IPS-20b (cell line): ENCODE data around the gene CEP83.
A peak's percentile ranks its signal among the peaks of the same experiment; 100 is the strongest.
"Not testable (repeated sequence)": the region's sequence is repeated elsewhere in the genome, so short reads cannot be mapped to it uniquely, and the experiment has no call there.

Experiments used
- H3K27ac ChIP-seq: one replicate; pipeline ENCODE4 v1.5.1; 2013; ENCODE audit warnings: low read length
- H3K27me3 ChIP-seq: 2 replicates; pipeline ENCODE4 v1.6.1; 2013; ENCODE audit warnings: mild to moderate bottlenecking, low read length, inconsistent platforms; ENCODE audit not compliant: insufficient read depth
- H3K36me3 ChIP-seq: 2 replicates; pipeline ENCODE4 v1.6.1; 2013; ENCODE audit warnings: low read depth, mild to moderate bottlenecking, inconsistent platforms, low read length, moderate library complexity; ENCODE audit not compliant: insufficient read depth
- H3K4me1 ChIP-seq: 2 replicates; pipeline ENCODE4 v1.6.1; 2013; ENCODE audit warnings: mild to moderate bottlenecking, control low read depth, inconsistent platforms, low read length, moderate library complexity; ENCODE audit not compliant: insufficient read depth
- H3K4me3 ChIP-seq: 2 replicates; pipeline ENCODE4 v1.5.1; 2013; ENCODE audit warnings: mild to moderate bottlenecking, low read length, inconsistent platforms
- H3K9ac ChIP-seq: 2 replicates; pipeline ENCODE4 v1.6.1; 2013; ENCODE audit warnings: low read depth, mild to moderate bottlenecking, inconsistent platforms, low read length, moderate library complexity
- H3K9me3 ChIP-seq: 2 replicates; pipeline ENCODE4 v1.6.1; 2013; ENCODE audit warnings: mild to moderate bottlenecking, low read depth, low read length, inconsistent platforms; ENCODE audit not compliant: insufficient read depth

Gene CEP83

GRCh38 chr12:94429633-94430032, 30.0 kb downstream of the CEP83 start:
- Histone ChIP-seq H3K9me3 (peaks cover 9% of the 10 kb centered on the region), H3K4me3 (peak overlapping the region; percentile 11; the same call in 1 of the 2 replicates), H3K27me3 (no peaks in the 10 kb centered on the region), H3K27ac (peak overlapping the region; percentile 60), H3K9ac (peak overlapping the region; percentile 52; the same call in 1 of the 2 replicates), H3K36me3 (no peaks in the 10 kb centered on the region; the same call in 1 of the 2 replicates), H3K4me1 (peaks cover 57% of the 10 kb centered on the region)

- Histone ChIP-seq H3K9me3 (peaks cover 11% of the 10 kb centered on the region), H3K27ac (peak overlapping the region; percentile 60), H3K9ac (peak overlapping the region; percentile 52; the same call in 1 of the 2 replicates), H3K4me1 (peaks cover 57% of the 10 kb centered on the region), H3K36me3 (peaks cover under 1% of the 10 kb centered on the region; the same call in 1 of the 2 replicates), H3K4me3 (peak overlapping the region; percentile 11; the same call in 1 of the 2 replicates), H3K27me3 (no peaks in the 10 kb centered on the region)
Observed at GRCh38 chr12:94429191-94429590, 30.5 kb downstream of the CEP83 start.

GRCh38 chr12:94427501-94428381, 31.9 kb downstream of the CEP83 start:
- peak overlapping the region; percentile 24; the same call in 1 of the 2 replicates for H3K9ac ChIP-seq
- peaks cover 26% of the 10 kb centered on the region for H3K9me3 ChIP-seq
- H3K27me3 ChIP-seq, result no peaks in the 10 kb centered on the region
- peaks cover 44% of the 10 kb centered on the region for H3K4me1 ChIP-seq
- peak overlapping the region; percentile 1 for H3K27ac ChIP-seq
- H3K4me3 ChIP-seq, result no peak overlapping the region
- H3K36me3 ChIP-seq, result peaks cover 11% of the 10 kb centered on the region; the same call in 1 of the 2 replicates

GRCh38 chr12:94426049-94426448, 33.6 kb downstream of the CEP83 start:
- H3K9me3 ChIP-seq, result peaks cover 40% of the 10 kb centered on the region
- H3K27ac ChIP-seq, result peak overlapping the region; percentile 16
- peak overlapping the region; percentile 24; the same call in 1 of the 2 replicates for H3K9ac ChIP-seq

GRCh38 chr12:94424830-94425229, 34.8 kb downstream of the CEP83 start:
- H3K27ac ChIP-seq, H3K9ac ChIP-seq, H3K27me3 ChIP-seq: not testable (repeated sequence)
- H3K36me3 ChIP-seq, result peaks cover 24% of the 10 kb centered on the region; the same call in 1 of the 2 replicates
- H3K4me3 ChIP-seq, result peak overlapping the region; percentile 41; the same call in 1 of the 2 replicates
- H3K9me3 ChIP-seq, result peaks cover 36% of the 10 kb centered on the region
- H3K4me1 ChIP-seq, result peaks cover 42% of the 10 kb centered on the region

More at GRCh38 chr12:94426049-94426448, 33.6 kb downstream of the CEP83 start:
- peaks cover 44% of the 10 kb centered on the region for H3K4me1 ChIP-seq
- no peaks in the 10 kb centered on the region for H3K27me3 ChIP-seq
- peaks cover 24% of the 10 kb centered on the region; the same call in 1 of the 2 replicates for H3K36me3 ChIP-seq
- H3K4me3 ChIP-seq, result peak overlapping the region; percentile 30; the same call in 1 of the 2 replicates

GRCh38 chr12:94421868-94422740, 37.6 kb downstream of the CEP83 start:
- Histone ChIP-seq H3K9ac (no peak overlapping the region), H3K27ac (no peak overlapping the region), H3K9me3 (peaks cover 36% of the 10 kb centered on the region), H3K27me3 (no peaks in the 10 kb centered on the region), H3K4me3 (no peak overlapping the region), H3K36me3 (peaks cover 24% of the 10 kb centered on the region; the same call in 1 of the 2 replicates), H3K4me1 (peaks cover 15% of the 10 kb centered on the region; the same call in 1 of the 2 replicates)

DNA sequence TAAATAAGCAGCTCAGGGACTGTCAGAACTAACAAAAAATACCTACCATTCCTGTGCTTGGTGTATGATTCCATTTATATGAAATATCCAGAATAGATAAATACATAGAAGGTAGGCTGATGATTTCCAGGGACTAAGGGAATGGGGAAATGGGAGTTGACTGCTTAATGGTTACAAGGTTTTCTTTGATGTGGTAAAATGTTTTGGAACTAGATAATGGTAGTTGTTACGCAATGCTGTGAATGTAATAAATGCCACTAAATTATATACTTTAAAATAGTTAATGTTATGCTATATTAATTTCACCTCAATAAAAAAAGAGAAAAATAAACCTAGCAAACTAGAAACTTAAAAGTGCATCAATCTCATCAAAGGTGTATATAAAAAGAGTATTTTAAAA, 41.1 kb downstream of the CEP83 start:
- Histone ChIP-seq H3K4me3 (no peak overlapping the region), H3K27me3 (no peaks in the 10 kb centered on the region), H3K36me3 (peaks cover 17% of the 10 kb centered on the region; the same call in 1 of the 2 replicates), H3K9ac (no peak overlapping the region), H3K4me1 (peaks cover 12% of the 10 kb centered on the region; the same call in 1 of the 2 replicates), H3K27ac (no peak overlapping the region), H3K9me3 (peaks cover 22% of the 10 kb centered on the region)

DNA sequence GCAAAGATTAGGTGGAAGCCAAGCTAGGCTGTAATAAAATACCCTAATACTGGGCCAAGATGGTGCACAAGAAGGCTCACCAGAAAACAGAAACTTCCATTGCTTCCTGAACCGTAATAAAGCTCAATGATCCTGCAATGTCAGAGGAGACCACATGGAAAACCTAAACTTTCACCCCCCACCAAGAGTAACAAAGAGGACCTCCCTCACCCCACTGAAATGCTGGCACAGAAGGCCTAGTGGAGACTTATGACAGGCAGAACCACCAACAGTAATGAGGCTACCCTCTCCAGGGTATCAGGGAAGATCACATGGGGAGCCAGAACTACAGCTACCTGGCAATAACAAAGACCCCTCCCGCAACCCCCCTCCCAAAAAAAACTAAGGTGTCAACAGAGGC, 43.1 kb downstream of the CEP83 start:
- Histone ChIP-seq H3K9me3 (peaks cover 3% of the 10 kb centered on the region), H3K36me3 (peaks cover 2% of the 10 kb centered on the region; the same call in 1 of the 2 replicates), H3K4me1 (peaks cover 12% of the 10 kb centered on the region; the same call in 1 of the 2 replicates), H3K27me3 (no peaks in the 10 kb centered on the region), H3K9ac (no peak overlapping the region), H3K27ac (no peak overlapping the region), H3K4me3 (no peak overlapping the region)

DNA sequence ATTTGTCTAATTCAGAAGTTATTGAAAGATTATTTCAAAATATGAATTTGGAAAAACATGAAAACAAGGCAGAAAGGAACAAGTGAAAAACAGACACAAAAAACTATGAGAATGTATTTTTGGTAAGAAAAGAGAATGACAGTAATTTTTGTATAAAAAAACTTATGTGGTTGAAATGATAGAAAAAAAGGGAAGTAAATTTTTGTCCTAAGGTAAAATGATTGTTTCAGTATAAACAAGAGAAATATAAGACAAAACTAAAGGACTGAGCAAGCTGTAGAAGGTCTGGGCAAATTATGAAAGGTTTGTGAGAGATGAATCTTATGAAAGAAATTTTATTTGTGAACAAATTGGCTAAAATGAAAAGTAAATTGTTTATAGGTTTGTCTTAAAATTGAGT, 44.6 kb downstream of the CEP83 start:
- peaks cover 12% of the 10 kb centered on the region; the same call in 1 of the 2 replicates for H3K4me1 ChIP-seq
- H3K27me3 ChIP-seq, result no peaks in the 10 kb centered on the region
- H3K9ac ChIP-seq, result no peak overlapping the region
- H3K36me3 ChIP-seq, result peaks cover 6% of the 10 kb centered on the region; the same call in 1 of the 2 replicates
- no peaks in the 10 kb centered on the region for H3K9me3 ChIP-seq
- no peak overlapping the region for H3K27ac ChIP-seq
- H3K4me3 ChIP-seq, result no peak overlapping the region

DNA sequence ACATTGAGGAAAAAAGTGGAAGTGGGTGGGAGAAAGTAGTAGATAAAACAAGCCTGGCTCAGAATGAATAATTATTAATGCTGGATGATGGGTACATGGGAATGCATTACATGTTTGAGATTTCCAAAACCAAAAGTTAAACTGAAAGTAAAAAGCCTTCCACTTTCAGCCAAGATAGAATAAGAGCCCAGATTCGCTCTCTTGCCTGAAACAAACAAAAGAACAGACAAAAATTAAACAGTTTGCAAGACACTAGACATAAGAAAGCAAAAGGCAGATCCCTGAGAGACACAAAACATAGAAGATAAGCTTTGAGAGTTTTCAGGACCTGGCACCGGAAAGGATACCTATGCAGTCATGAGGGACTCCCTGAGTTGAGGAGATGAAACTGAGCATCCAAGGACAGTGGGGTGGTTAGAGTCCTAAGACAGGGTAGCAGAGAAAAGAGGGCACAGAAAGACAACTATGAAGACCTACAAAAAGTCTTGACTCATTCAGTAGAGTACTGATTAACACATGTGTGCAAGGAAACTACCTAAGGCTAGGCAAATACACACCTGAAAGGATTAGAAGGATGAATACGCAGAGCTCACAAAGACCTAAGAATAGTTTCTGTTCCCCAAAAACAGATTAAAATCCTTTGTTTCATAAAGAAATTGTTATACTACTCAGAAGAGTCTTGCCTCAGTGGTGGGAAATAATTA, 54.1 kb downstream of the CEP83 start:
- H3K4me3 ChIP-seq, result no peak overlapping the region
- no peaks in the 10 kb centered on the region for H3K27me3 ChIP-seq
- H3K27ac ChIP-seq, result no peak overlapping the region
- H3K36me3 ChIP-seq, result peaks cover 15% of the 10 kb centered on the region; the same call in 1 of the 2 replicates
- H3K9ac ChIP-seq, result no peak overlapping the region
- H3K9me3 ChIP-seq, result no peaks in the 10 kb centered on the region
- H3K4me1 ChIP-seq, result no peaks in the 10 kb centered on the region
